H4 (cell line): ENCODE measurements around the gene TRIM17. TPM values are rescaled to one million over a fixed set of nuclear protein-coding genes. Genes with fewer than 3 reads are reported as not detected.

Source experiments
- DNase-seq: peaks from one replicate; pipeline ENCODE4 v3.0.0-alpha.2; 2015; ENCODE audit warnings: low spot score
- total RNA-seq: library from RNA; depleted of rRNA; stranded (reverse); fragments of >200 nt; shearing (Covaris generic); gene quantifications from 2 replicates; pipeline ENCODE4 v1.2.3, GENCODE V29; 2014

TRIM17 gene
- total RNA-seq, 1 experiment from 2014 or later = not detected

GRCh38 chr1:228367798-228368791 lies 48.6 kb downstream of the TRIM17 start:
- DNase-seq = no peak

- no peak for DNase-seq
These were observed 49.6 kb downstream of the TRIM17 start for GRCh38 chr1:228366866-228367741.

GRCh38 chr1:228366062-228366865 lies 50.4 kb downstream of the TRIM17 start:
- DNase-seq = no peak

GRCh38 chr1:228365271-228366061 lies 51.2 kb downstream of the TRIM17 start:
- DNase-seq = no peak

GRCh38 chr1:228364706-228365213 lies 51.9 kb downstream of the TRIM17 start:
- DNase-seq = no peak

GRCh38 chr1:228364068-228364705 lies 52.5 kb downstream of the TRIM17 start:
- DNase-seq = no peak

- DNase-seq = no peak
These were observed 53.0 kb downstream of the TRIM17 start for GRCh38 chr1:228363686-228364067.

GRCh38 chr1:228362884-228363450 lies 53.7 kb downstream of the TRIM17 start:
- no peak for DNase-seq

GRCh38 chr1:228362141-228362883 lies 54.3 kb downstream of the TRIM17 start:
- DNase-seq = no peak

GRCh38 chr1:228361314-228362140 lies 55.1 kb downstream of the TRIM17 start:
- DNase-seq = no peak

- no peak for DNase-seq
These were observed 55.9 kb downstream of the TRIM17 start for GRCh38 chr1:228360533-228361313.

GRCh38 chr1:228359613-228360532 lies 56.8 kb downstream of the TRIM17 start:
- DNase-seq = no peak

- no peak for DNase-seq
These were observed 57.7 kb downstream of the TRIM17 start for GRCh38 chr1:228358764-228359612.

- DNase-seq = no peak
These were observed 58.5 kb downstream of the TRIM17 start for GRCh38 chr1:228358039-228358763.
